HPDE6-E6E7 (cell line): ENCODE measurements around the gene SIDT1.
"Not testable (repeated sequence)": the region's sequence is repeated elsewhere in the genome, so short reads cannot be mapped to it uniquely, and the experiment has no call there.

ENCODE experiments used
- DNase-seq: peaks from one replicate; pipeline ENCODE4 v3.0.0; 2011; ENCODE audit warnings: missing footprints; ENCODE audit errors: extremely low spot score

Gene SIDT1

DNA sequence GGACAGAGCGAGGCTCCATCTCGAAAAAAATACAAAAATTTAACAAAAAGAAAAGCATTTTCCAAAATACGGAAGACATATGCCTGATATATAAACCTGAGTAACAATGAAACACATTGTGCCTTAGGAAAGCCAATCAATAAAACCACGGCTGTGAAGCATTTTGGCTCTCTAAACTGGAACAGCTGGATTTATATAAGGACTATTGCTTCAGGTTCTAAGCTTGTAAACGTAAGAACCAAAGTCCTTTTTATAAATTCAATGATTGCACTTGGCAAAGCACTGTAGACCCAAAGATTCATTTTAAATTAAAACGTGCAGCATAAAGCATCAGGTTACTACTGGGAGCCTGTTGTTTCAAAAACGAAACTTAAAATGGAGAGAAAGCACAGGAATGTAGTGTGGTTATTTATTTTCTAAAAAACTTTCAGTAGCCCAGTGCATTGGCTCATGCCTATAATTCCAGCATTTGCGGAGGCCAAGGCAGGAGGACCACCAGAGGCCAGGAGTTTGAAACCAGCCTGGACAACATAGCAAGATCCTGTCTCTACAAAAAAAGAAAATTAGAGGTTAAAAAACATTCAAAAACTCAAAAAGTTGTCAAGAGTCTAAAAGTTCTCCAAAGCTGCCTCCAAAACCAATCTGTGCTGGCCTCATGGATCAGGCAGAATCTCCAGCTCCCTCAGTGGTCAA lies 102.6 kb downstream of the SIDT1 start:
- no peak for DNase-seq

DNA sequence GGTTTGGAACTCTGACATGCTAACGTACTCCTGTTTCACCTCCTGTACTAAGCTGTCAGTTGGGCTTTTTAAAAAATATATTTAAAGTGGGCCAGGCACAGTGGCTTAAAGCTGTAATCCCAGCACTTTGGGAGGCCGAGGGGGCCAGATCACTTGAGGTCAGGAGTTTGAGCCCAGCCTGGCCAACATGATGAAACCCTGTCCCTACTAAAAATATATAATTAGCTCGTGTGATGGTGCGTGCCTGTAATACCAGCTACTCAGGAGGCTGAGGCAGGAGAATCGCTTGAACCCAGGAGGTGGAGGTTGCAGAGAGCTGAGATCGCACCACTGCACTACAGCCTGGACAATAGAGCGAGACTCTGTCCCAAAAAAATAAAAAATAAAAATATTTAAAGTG lies 103.7 kb downstream of the SIDT1 start:
- DNase-seq, result not testable (repeated sequence)

DNA sequence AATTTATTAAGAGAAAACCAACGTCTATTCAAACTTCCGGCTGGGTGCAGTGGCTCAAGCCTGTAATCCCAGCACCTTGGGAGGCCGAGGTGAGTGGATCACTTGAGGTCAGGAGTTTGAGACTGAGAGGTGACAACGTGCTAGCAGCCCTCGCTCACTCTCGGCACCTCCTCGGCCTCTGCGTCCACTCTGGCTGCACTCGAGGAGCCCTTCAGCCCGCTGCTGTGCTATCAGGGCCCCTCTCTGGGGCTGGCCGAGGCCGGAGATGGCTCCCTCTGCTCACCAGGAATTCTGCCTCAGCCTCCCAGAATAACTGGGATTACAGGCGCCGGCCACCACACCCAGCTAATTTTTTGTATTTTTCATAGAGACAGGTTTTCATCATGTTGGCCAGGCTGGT lies 105.4 kb downstream of the SIDT1 start:
- no peak for DNase-seq

DNA sequence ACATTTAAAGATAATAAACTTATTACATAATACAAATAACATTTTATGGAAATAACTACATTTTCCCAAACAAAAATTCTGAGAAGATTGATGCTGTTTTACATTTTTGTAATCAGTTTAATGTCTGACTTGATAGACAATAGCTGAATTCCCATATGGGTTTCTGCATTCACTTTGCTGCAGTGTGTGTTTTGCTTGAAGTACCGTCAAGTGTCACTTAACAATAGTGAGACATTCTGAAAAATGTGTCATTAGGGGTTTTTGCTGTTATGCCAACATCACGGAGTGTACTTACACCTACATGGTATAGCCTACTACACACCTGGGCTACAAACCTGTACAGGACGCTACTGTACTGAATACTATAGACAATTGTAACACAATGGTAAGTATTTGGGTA lies 106.6 kb downstream of the SIDT1 start:
- DNase-seq, result no peak

DNA sequence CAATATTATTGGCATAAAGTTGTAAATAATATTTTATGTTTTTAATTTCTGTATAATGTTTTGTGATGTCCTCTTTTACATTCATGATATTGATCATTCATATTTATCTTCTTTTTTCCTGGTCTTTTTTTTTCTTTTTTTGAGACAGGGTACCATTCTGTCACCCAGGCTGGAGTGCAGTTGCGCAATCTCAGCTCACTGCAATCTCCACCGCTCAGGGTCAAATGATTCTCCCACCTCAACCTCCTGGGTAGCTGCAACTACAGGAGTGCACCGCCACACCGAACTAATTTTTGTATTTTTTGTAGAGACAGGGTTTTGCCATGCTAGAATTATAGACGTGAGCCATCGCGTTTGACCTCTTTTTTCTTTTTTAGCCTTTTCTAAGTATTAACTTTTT lies 111.2 kb downstream of the SIDT1 start:
- no peak for DNase-seq

DNA sequence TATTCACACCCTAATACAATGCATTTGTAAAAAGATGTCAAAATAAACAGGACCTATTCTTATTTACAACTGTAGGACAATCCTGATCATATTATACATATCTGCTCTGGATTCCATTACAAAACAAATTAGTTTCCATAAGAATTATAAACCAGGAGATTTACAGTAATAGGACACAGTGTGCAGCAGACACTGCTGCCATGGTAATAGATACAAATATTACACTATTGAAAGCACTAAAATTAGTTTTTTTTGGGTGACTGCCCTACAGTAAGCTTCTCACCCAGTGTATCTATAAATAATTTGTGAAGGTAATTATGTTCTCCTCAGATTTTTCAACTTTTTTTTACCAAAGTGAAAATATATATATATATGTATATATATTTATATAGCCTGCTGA lies 116.2 kb downstream of the SIDT1 start:
- no peak for DNase-seq

DNA sequence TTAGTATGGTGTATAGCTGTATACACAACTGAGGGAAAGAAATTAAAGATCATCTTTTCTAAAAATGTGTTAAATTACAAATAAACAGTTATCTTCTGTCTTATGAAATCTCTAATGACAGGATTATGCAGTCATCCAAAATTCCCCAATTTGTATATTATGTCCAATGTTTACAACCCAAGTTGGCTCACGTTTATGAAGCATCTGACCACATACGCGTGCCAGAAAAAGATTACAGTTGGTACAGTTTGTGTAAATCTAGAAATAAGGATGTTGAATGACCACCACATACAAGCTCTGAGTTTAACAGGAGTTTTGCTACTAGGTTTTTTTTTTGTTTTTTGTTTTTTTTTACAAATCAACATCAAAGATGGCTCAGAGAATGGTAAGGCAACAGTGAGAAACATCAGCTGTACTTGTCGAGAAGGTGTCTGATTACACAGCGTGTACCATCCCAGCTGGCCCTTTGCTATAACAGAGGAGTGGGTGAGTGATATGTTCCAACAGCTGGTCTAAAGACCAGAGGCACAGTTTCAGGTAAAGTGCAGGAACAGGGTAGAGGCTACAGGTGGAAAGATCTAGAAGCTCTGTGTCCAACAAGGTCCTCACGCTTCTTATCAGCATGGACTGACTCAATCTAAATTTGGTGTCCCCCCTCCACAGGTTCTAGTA lies 117.0 kb downstream of the SIDT1 start:
- DNase-seq, result no peak

DNA sequence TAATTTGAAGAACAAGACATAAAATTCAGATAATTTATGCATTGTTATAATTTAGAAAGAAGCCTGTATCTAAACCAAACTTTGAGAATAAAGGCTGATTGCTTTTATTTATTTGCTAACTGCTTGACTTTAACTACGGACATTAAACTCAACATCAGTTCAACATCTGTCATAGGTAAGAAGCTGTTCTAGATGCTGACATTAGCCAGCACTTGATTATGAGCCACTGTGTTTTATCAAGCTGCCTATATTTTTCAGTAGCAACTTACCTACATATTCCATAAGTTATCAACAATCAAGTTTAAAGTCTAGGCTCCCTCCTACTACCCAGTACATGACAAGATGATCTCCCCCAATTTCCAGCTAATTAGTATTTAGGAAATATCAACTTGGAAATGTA lies 122.0 kb downstream of the SIDT1 start:
- no peak for DNase-seq

DNA sequence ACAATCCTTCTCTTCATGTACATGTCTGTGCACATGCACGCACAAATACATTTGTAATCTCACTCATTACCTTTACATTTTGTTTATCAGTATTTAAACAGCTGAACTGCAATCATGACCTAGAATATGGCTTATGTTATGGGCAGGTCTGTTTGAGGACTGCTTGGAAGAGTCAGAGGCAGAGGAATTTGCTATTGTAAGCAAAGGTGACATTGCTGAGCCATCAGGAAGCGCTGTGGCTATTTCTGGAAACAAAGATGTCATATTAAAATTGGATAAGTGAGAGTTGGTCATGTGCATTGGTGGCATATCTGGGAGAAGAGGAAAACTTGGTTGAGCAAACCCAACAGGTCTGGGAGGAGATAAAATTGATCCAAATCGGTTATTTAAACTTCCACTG lies 122.5 kb downstream of the SIDT1 start:
- DNase-seq, result no peak

DNA sequence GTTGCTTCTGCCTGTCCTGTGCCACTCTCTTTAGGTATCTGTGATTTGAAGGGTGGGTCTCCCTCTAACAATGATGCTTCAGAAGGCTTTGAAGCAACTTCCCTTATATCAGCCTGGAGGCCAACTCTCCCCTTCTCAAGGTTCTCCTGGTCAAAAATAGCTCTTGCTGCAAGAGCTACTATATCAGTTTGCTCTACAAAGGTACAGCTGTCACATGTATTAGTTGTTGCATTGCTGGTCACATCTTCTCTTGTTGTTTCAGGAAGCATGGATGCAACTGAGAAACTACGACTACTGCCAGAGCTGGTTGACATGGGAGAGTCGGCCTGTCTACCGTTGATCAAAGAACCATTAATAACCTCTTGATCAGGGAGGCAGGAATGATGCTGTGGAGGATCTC lies 125.8 kb downstream of the SIDT1 start:
- no peak for DNase-seq

DNA sequence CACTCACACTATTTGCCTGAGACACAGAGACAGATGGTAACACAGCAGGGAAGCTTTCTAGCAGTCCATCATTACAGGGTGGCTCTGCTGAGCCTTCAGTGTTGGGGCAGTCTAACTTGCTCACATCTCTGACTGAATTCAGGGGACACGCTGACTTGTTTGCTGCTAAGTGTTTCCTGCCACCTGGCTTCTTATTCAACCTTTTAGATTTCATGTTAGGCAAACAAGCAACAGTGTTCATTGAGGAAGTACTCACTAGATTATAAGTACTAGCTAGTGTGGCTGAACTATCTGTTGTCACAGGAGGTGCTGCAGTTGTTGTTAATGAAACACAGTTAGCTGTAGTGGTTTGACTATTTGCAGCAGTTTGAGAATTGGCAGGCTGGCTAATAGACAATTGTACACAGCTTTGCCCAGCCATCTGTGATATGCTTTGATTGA lies 126.8 kb downstream of the SIDT1 start:
- no peak for DNase-seq

DNA sequence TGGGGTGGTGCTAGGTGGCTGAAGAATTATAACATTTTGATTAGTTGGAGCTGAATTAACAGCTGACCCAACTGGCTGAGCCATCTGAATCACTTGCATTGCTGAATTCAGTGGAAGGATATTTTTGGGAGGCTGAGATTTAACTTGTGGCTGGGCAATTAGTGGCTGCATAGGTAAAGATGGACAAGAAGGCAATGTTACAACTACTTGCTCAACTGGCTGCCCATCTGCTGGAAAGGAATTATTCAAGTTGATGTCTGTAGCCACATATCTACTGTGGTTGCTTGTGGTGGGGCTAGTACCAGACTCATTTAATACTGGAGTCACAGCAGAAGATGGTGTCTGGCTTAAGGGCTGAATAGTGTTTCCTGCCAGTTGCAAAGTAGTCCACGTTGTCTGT lies 127.6 kb downstream of the SIDT1 start:
- DNase-seq, result no peak

DNA sequence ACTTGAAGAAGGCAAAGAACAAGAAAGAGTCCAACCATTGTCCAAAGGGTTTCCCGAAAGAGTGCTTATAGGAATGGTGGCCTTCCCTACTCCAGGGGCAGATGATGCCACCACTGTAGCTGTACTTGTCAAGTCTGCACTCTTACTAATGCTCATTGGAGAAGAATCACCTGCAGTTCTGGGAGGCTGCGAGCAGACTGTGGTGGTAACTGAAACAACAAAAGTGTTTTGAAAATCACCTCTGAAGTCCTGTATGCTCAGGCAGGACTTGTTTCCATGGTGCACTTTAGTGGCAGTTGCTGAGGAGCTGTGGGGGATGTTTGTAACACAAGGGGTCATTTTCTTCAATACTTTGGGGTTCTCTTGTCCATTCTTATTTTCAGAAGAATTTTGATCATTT lies 128.1 kb downstream of the SIDT1 start:
- no peak for DNase-seq

DNA sequence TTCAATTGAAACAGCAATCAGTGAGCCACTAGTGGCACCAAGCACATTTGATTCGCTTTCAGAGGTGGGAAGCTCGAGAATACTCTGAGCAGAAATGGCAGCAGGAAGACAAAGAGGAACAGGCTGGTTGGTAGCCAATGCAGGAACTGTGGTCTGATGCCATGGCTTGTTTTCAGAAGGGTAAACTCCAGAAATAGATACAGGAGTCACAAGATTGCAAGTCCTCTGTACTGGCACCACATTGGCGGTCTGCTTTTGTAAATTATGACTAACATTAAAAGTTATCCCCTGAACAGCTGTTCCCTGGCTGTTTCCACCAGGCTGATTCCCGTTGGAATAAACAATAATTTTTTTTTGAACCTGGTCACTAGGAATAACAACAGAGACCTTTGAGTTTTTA lies 128.5 kb downstream of the SIDT1 start:
- DNase-seq, result no peak

DNA sequence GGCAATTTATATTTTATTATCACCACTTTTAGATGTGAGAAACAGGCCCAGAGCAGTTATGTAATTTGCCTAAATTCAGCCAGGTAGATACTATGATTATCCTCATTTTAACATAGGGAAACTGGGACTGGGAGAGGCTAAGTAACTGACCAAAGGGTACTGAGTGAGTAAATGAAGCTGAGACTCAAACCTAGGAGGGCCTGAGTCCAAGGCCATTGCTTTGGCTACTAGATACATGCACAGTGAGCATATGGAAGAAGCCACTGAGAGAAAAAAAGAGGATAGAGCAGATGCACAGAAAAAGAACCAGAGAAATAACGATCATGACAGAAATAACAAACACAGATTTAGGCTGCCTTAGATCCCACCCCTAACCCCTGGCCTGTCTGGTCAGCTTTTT lies 130.5 kb downstream of the SIDT1 start:
- DNase-seq, result no peak

DNA sequence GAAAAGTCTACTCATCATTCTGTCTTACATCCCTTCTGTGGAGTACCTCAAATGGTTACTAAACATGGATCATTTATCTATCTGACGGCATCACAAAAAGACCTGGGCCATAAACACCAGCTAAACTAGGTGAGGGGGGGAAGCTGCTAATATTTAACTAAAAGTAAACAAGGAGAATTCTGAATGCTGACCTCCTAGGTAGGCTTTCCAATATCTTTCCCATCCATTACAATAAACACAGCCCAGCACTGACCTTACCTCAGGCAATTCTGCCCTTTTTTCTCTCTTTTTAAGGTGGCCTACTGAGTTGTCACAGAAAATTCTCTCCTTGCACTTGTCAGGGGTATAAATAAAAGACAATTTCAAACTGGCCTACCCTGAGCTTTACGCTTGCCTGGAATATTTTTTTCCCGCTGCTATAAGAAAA lies 131.0 kb downstream of the SIDT1 start:
- no peak for DNase-seq

DNA sequence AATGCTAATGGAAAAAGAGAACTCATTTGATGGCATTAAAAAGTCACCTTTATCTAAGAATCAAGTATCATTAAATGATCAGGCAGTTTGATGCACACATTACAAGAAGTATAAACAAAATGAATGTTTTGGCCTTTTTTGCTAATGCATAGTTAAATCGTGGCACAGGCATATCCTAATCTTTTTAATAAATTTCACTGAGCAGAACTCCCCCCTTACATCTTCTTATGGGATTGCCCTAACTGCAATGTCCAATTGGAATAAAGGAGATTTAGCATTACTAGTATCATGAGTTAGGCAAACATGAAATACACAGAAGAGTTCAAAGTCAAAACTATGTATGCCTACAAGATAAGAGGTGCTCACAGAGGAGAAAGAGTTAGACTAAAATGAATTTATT lies 131.4 kb downstream of the SIDT1 start:
- no peak for DNase-seq

DNA sequence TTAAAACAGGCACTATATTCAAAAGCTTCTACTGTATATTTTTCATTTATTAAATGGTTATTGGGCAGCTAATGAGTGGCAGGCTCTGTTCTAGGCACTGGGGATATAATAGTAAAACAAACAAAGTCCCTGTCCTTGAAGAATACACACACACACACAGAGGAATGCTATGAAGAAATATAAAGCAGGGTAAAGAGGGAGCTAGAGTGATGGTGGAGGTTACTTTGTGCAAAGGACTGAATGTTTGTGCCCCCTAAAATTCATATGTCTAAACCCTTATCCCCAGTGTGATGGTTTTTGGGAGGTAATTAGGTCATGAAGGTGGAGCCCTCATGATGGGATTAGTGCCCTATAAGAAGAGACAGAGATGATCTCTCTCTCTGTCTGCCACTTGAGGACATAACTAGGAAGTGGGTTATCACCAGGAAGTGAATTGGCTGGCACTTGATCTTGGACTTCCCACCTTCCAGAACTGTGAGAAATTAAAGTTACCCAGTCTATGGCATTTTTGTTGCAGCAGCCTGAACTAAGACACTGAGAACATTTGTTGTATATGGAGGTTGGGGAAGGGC lies 132.3 kb downstream of the SIDT1 start:
- no peak for DNase-seq

DNA sequence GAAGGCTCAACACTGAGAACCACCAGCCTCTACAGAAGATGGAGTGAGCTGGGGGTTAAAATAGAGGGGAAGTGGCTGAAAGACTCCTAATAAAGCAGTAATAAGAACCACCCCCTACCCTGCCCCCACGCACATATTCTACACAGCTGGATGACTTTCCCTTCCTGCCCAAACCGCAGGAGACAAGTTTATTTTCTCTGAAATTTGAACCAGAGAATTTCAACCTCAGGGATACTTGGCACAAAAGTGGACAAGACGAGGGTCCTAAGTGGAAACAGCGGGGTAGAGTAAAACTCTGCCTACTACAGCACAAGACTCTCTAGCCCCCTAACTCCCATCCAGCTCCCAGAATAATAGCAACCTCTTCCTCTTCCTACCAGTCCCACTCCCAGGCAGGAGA lies 135.7 kb downstream of the SIDT1 start:
- no peak for DNase-seq

DNA sequence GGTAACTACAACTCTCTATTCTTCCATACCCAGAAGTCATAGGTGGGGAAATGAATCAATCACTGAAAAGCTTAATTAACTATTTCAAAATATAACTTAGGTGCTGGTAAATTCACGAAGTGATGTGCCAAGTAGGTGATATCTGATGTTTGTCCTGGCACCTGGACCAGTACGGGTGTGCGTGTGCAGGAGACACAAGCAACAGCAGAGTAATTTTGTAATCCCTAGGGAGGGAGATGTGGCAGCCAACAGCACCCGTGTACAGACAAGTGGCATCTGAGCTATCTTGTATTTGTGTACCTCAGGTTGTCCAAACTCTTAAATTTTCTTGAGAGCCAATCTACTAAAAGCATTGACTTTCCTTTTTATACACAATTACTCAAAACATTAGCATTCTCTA lies 141.2 kb downstream of the SIDT1 start:
- DNase-seq, result no peak

DNA sequence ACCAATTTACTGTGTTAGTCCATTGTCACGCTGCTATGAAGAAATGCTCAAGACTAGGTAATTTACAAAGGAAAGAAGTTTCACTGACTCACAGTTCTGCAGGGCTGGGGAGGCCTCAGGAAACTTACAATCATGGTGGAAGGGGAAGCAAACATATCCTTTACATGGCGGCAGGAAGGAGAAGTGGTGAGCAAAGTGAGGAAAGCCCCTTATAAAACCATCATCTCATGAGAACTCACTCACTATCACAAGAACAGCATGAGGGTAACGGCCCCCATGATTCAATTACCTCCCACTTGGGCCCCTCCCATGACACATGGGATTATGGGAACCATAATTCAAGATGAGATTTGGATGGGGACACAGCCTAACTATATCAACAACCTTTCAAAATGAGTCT lies 143.9 kb downstream of the SIDT1 start:
- no peak for DNase-seq

DNA sequence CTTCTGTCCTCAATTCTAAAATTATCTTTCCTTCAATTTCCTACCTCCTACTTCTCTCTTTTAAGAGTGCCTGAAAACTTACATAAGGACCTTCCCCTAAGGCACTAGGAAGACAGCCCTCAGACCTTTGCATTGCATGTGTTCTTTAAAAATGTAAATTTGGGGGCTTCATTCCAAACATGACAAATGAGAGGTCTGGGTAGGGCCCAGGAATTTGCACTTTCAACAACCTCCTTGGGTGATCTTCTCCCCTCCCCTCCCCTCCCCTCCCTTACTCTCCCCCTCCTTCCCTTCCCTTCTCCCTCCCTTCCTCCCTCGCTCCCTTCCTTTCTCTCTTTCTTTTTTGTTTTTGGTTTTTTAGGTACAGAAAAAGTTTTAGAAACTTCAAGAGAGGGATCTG lies 145.4 kb downstream of the SIDT1 start:
- DNase-seq, result no peak

DNA sequence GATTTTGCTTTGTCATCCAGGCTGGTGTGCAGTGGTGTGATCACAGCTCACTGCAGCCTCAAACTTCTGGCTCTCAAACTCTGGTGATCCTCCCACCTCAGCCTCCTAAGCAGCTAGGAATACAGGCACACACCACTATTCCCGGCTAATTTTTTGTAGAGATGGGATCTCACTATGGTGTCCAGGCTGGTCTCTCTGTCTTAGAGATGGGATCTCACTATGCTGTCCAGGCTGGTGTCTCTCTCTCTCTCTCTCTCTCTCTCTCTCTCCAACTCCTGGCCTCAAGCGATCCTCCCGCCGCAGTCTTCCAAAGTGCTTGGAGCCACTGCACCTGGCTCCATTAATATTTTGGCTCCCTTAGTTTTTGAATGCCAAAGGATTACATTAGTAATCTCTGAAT lies 146.4 kb downstream of the SIDT1 start:
- DNase-seq, result no peak
